HuH-7 (cell line): ENCODE data around the gene SPNS2.

Experiments
- DNase-seq: peaks from one replicate; pipeline ENCODE4 v3.0.0; 2011; ENCODE audit warnings: low spot score

Gene SPNS2

DNA sequence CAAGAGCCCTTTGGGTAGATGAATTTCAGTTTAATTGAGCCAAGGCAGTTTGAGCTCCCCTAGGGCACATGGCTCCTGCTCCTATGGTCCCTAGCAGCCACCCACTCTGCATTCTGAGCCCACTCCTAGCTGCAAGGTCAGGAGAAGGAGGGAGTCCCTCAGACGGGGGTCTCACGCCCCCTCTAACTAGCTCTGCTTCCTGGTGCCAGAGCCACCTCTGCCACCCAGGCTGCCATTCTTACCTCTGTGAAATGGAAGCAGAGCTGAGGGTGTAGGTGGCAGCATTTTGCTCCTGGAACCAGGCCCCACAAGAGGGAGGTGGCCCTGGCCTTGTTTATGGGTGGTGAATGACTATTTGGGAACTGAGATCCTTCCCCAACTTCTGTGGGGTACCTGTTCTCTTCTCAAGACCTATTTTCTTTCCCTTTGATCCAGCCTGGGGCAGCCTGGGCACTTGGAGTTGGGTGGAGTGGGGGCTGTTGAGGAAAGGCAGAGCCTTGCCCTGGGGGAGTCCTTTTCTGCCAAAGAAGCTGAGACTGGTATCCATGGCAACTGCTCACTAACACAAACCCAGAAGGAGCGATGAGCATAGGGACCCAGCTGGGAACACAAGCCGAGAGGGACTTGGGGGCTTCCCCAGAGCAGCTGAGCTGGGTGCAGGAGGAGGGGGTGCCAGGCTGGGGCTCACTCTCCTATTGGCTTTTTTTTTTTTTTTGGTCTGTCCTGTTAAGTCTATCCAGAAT, 4.8 kb downstream of the SPNS2 start:
- DNase-seq, result no peak

DNA sequence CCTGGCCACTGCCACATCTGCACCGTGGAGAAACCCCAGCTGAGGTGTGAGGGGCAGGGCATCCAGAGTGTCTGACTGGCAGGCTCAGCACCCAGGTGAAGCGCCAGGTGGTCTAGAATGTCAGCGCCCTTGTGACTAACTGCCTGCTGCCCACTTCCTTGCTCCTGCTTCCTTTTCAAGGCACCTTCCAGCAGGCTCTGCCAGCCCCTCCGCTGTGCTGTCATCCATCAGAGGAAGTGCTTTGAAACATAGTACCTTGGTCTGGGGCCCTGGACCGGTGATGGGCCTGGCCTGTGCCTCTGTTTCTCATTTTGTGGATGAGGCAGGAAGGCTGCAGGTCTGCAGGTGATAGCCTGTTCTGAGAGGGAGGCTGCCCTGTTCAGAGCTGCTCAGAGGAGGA, 5.5 kb downstream of the SPNS2 start:
- DNase-seq, result no peak

DNA sequence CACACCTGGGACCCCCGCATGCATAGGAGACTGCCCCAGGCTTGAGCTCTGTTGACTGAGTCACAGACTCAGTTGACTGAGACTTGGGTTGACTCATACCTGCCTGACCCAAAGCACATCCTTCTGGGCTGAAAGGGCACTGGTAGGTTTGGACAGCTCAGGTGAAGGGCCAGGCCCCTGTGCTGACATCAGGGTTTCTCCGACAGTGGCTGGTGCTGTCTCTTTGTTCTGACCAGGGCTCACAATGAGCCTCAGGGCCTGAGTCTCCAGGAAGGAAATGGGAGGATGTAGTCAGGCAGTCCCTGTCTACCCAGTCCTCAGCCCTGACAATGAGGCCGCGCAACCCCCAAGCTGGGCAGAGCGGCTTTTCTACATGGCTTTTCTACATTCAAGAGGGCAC, 6.5 kb downstream of the SPNS2 start:
- DNase-seq, result no peak

DNA sequence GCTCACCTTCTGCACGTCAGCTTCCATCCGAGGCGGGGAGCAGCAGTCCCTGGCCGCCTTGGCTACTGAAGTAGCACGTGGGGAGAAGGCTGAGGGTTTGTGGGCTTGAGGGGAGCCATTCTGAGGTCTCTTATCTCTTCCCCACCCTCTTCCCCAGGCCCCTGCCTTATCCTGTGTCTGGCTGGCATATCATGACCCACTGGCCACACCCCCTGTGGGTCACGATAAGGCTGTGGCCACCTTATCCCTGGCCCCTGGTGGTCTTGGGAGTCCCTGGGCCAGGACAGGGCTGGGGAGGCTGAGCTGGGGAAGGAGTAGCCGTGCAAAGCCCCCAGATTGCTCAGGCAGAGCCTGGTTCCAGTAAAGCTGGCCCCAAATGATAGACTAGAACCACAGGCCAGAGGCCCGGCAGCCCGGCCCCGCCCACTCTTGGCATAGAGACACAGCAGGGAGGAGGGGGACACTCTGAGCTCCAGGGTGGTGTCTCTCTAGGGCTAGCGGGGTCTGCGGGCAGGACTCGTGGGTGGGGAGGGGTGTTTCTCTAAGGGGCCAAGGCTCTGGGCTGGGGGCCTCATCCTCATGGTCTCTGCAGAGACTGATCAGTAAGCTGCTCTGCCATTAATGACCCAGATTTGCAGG, 7.6 kb downstream of the SPNS2 start:
- DNase-seq, result no peak

DNA sequence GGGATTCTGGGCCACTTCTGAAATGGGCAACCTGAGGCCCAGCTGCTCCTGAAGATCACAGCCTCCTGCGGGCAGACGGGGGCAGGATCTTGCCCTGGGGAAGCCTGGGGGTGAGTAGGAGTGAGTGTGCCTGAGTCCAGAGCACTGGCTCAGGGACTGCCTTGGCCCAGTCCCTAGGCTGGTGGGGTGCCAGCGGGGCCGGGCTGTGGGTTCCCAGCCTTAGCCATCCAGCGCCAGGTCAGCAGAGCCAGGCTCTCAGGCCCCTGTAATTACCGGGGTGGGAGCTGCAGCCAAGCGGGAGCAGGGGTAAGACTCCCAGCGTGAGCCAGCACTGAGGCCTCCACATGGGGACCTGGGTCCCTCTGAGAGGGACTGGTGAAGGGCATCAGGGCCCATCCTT, 8.2 kb downstream of the SPNS2 start:
- DNase-seq, result no peak

DNA sequence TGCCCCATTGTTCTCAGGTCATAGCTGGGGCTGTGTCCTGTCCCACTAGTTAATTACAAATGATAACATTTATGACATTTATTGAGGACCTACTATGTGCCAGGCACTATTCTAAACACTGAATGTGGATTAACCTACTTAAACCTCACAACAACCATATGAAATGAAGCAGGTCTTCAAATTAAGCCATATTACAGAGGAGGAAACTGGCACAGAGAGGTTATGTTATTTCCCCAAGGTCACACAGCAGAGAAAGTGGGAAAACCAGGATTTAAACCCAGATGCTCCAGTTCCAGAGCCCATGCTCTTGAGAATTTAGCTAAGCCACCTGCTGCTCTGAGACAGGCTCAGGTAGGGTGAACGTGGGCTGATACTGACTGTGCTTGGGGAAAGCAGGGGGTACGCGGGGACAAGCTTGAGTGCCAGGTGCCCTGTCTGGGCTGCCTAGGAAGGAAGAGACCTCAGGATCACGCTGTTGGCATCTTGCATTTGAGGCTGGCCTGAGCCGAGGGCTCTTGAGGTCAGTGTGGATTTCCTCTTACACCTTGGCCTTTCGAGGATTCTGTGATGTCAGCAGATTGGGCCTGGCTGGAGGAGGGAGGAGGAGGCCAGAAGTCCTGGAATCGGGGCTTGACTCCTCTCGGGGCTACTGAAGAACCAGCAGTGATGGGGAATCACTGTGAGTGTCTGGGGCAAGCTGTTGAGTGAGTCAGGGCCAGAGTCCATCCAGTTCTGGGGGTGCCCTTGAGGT, 8.9 kb downstream of the SPNS2 start:
- no peak for DNase-seq

DNA sequence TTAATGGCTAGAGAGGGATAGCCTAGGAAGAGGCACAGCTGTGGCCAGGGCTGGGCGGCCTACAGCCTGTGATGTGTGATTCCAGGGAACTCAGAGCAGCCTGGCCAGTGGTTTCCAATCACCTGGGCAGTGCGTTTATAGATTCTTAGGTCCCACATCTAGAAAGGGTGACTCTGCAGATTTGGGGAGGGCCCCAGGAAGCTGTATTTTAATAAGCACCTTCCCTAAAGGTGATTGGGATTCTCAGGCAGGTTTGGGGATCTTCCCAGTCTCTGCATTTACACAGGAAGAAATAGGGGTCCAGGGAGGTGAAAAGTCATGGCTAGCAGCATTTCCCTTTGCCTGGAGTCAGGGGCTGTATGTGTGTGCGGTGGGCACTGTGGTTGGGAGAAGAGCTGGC, 9.5 kb downstream of the SPNS2 start:
- DNase-seq, result no peak

DNA sequence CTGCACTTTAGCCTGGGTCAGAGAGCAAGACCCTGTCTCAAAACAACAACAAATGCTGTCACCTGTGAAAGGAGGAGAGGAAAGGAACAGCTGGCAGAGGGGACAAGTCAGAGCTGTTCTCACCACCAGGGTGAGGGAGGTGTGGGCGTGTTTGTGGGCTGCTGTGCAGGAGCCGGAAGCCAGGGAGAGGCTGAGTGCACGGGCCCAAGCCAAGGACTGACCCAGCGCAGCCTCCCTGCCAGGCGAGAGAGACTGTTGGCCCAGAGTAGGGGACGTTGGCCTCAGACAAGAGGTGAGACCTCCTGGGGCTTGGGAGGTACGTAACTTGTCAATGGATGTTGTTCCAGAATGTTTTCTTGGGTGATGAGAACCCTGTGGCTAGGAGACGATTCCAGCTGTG, 10.7 kb downstream of the SPNS2 start:
- DNase-seq, result no peak

DNA sequence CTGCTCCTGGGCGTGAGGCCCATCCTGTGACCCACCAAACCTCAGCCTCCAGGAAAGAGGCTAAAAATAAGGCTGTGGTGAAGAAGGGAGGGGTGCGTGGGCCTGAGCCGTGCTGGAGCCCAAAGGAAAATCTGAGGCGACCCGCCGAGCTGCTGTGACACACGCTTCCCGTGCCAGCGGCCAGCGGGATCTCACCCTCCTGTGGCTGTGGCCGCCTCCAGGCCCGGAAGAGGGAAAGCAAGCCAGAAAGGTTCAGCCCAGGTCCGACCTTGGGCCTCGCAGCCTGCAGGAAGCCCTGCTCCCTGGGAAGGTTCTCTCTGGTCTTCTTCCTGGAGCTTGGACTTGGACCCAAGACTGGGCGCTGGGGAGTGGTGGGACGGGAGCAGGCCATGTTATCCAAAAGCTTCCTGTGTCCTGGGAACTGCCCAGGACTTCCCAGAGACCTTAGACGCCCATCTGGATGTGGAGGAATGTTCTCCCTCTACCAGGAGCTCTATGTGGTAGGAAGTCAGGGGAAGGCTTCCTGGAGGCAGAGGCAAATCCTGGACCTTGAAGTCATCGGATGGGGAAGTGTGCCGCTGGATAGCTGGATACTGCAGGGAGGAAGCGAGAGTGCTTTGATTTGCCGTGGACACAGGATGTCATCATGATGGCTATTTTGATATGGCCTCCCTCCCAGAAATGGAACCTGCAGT, 11.4 kb downstream of the SPNS2 start:
- DNase-seq, result no peak

DNA sequence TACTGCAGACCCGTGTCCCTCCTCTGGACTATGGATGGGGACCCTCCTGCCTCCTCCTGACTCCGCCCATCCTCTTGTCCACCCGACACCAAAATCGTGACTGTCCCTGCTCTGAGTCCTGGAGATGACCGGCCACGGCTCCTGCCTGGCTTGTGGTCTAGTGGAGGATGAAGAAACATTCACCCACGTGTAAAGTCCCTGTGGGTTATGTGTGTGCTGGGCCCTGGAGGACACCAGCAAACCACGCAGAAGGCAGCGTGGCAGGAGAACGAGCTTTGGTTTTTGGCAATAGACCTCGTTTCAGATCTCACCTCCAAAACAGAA, 11.9 kb downstream of the SPNS2 start:
- no peak for DNase-seq

DNA sequence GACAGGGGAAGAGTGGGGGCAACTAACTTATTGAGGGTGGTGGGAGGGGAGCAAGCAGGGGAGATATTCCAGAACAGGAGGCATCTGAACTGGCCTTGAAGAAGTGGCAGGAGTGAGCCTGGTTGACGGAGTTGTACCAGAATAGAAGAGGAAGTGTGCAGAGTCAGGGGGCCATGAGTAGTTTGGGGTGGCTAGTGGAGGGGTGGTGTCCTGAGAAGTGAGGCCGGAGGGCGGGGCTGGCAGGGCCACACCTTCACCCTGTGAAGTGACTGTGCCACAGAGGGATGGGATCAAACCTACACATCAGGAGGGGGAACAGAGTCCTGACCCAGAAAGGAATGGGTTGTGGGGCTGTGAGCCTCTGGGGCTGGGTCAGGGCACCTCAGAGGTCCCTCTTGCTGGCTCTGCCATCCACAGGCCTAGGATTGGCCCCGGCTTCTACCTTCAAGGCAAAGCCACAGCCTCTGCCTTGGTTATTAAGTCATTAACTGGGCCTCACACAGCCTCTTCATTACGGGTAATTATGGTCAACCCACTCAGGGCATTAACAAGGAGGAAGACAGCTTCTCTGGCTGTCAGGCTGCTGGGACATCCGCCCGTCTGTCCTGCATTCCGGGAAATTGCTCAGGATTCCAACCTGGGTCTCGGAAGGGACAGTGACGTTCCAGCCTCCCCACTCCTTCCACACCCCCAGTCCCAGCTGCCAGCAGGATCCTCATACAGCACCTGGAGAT, 12.7 kb downstream of the SPNS2 start:
- no peak for DNase-seq

DNA sequence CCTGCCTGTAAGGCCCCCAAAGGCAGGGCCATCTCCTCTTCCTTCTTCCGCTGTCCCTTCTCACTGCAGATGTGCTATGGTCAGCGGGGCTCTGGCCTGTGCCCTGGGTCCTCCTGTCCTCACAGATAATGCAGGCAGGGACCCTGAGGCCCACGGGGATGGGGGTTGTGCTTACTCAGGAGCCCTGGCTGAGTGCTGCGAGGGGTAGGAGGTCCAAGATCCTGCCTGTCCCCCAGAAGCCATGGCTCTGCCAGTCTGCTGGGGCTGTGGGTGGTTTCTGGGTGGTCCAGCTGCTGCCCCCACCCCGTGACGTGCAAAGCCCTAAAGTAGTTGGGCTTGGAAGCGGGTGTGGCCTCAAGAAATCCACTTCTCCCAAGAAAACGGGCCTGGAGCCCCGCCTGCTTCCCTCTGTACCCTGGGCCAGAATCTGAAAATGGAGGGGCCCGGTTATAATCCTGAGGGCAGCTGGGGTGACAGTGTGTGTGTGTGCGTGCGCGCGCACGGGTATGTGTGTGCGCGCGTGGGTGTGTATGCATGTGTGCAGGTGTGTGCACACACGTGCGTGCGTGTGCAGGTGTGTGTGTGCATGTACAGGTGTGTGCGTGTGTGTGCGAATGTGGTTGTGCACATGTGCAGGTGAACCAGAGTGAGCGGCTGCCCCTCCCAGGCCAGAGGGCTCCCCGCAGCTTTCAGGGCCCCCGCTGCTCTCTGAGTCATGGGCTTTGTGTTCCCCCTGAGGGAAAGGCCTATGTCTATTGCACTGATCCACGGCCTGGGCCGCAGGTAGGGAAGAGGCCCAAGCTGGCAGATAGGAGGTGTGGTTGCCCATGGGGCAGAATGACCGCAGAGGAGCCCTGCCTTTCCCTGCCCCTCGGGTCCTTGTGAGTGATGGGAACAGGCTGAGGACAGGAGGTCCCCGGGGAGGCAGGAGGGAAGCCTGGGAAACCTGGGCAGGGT, 13.8 kb downstream of the SPNS2 start:
- no peak for DNase-seq

DNA sequence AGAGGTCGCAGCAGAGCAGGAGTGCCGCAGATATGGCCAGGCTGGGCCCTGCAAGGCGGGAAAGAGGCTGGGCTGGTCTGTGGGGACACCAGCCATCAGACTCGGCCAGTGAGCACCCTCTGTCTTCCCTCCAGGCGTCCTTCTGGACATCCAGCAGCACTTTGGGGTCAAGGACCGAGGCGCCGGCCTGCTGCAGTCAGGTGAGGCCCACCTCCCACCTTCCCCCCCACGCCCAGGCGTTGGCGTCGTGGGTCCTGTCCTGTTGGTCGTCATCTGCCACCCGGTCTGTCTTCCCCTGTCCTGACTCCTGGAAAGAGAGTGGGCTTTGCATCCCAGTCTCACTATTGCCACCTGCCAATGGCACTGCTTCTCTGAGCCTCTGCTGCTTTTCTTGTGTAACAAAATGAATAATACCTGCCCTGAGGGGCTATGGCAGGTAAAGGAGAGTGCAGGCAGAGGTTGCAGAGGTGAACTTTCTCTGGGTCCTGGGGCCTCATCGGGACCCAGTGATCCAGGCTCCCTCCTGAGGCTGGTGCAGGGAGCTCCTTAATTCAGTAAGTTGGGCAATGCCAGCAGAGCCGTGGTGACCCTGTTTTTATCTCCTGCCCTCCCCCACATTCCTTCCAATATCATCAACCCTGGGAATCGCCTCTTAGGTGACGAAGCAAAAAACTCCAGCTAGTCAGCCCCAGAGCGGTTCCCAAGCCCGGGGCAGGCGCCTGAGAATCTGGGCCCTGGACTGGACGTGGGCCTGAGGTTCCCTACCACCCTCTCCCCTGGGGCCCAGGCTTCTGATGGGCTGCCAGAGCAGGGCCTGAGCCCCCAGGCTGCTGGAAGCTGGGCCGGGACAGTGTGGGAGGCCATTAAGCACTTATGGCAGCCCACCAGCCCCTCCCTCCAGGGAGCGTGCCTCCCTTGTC, 14.7 kb downstream of the SPNS2 start:
- DNase-seq, result no peak

DNA sequence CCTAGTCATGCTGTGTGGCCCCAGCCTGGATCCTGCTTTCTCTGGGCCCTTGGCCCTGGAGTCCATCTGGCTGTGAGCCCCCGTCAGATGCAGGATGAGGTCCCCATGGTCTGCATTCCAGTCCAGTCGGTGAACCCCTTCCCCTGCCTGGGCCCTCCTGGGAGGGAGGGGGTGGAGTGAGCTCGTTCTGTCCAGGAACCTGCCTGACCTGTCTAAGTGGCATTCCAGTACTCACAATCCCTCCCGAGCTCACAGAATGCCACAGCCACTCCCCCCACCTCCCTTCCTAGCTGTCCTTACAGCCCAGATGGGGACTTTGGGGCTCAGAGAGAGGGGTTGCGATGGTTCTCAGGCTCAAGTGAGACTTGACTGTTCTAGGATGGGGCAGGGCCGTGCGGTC, 15.5 kb downstream of the SPNS2 start:
- no peak for DNase-seq

DNA sequence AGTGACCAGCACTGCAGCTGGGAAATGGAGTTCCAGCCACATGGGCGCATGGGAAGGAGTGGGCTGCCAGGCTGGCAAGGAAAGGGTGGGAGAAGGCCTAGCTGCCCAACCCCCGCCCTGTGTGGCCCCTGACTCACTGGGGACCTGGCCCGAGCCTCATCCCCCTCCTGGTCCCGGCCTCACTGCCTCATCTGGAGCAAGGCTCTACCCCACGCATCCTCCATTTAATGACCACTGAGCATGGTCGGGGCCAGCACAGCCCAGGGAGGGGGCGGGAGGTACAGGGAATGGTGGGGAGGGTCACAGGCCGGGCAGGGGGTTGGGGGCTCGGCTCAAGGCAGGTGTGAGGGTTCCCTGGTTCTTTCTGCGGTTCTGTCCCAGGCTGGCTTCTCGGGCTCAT, 16.1 kb downstream of the SPNS2 start:
- DNase-seq, result no peak

DNA sequence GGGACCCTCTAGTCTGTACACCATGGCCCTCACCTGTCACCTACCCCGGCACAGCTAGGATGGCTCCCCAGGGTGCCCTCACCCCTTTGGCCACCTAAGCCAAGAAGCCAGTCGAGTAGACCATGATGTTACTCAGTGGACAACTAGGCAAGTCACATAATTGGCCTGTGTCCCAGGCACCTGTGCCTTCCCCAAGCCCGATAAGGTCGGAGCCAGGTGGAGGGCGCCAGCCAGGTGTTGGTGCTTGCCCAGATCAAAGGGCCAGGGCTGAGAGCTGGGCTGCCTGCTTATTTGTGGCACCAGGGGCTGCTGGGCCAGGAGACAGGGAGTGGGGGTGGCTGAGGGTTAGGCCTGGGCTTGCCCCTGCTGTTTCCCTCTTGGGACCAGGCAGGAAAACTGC, 16.8 kb downstream of the SPNS2 start:
- no peak for DNase-seq

DNA sequence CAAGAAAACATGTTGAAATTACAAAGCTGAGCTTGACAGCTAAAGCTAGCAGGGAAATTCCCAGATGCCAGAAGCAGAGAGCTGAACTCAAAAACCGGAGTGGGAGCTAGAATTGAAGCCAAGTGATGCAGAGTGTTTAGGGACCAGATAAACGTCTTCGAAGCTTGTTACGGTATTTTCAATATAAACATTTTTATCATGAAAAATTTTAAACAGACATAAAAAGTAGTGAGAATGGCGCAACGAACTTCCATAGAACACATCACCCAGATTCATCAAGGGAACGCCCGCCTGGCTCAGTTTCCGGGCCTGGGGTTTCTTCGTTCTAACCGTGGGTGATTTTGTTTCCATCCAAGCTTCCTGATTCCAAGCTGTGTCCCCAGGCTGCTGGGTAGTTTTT, 18.1 kb downstream of the SPNS2 start:
- DNase-seq, result no peak

DNA sequence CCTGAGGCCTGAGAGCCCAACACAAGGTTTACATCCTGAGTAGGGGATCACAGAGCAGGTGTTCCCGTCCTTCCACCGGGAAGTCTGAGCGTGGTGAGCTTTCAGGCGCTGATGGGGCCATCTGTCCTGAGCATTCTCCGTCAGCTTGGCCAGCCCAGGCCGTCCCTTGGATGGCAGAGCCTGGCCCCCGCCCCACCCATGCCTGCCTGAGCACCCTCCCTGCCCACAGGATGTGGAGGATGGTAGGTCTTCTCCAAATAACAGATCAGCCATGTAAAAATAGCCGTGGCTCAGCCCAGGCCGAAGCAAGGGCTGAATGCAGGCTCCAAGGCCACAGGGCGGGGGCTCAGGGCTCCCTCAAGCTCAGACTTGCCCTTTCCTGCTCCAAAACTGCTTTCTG, 20.2 kb downstream of the SPNS2 start:
- no peak for DNase-seq

DNA sequence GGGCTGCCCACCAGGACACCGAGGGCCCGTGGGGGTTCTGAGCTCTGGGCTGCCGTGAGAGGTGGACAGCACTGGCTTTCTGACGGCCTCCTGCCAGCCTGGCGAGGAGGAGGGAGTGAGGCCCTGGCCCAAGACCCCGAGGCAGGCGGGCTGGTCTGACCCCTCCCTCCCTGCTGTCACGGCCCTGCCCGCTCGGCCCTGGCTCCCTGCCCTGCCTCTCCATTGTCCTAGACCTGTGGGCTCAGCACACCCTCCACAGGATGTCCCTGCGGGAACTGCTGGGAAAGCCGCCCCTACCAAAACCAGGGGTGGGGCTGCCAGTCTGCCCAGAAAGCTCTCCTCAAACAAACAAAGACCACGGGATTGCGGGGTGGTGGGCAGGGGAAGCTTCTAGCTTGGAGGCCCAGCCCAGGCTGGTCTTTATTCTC, 20.7 kb downstream of the SPNS2 start:
- no peak for DNase-seq
